Thyroid gland (tissue), 4 donors: ENCODE data around the gene DIPK1C.

Source experiments
- CTCF ChIP-seq, 6 experiments: fragments of 200-600 bp in 3 of 6; fragments of 450-650 bp in 3 of 6; sonication (generic) in 3 of 6; IDR thresholded peaks; one replicate each; pipeline ENCODE4 v1.5.1; 2016 to 2019; ENCODE audit warnings: antibody characterized with exemption in 6 of 6, mild to moderate bottlenecking in 2 of 6, inconsistent platforms in 1 of 6, moderate library complexity in 1 of 6
- POLR2A ChIP-seq, 2 donors: fragments of 450-650 bp; IDR thresholded peaks; one replicate each; pipeline ENCODE4 v1.6.1; 2017; ENCODE audit warnings: antibody characterized with exemption in 2 of 2, mild to moderate bottlenecking in 2 of 2, moderate library complexity in 1 of 2

GRCh38 chr18:74395648-74396154 lies 61.4 kb downstream of the DIPK1C start:
- no peak for TF ChIP-seq CTCF (IDR thresholded peaks at IDR 0.05)
- no peak for TF ChIP-seq POLR2A (IDR thresholded peaks at IDR 0.05)
